CD14-positive monocyte (primary cell): ENCODE results near the gene CEND1. TPM values are rescaled to one million over a fixed set of nuclear protein-coding genes. Genes with fewer than 3 reads are reported as not detected.

ENCODE experiments used
- DNase-seq, 3 donors: peaks; one replicate each; pipeline ENCODE4 v3.0.0-alpha.2; 2011 to 2022
- H2AFZ ChIP-seq: 2 replicates; pipeline ENCODE4 v1.6.0; 2012; ENCODE audit warnings: mild to moderate bottlenecking, low read depth, low read length, inconsistent platforms; ENCODE audit not compliant: insufficient read depth, poor library complexity, severe bottlenecking
- H3K27ac ChIP-seq, 2 donors: 1 replicate in 1 of 2; 2 replicates in 1 of 2; pipeline ENCODE4 v1.5.1; 2012 to 2013; ENCODE audit warnings: low read length in 2 of 2, control low read depth in 1 of 2, inconsistent platforms in 1 of 2, low read depth in 1 of 2, mild to moderate bottlenecking in 1 of 2
- H3K27me3 ChIP-seq, 2 donors: one replicate each; pipeline versions ENCODE4 v1.6.0 to v1.6.1; 2011 to 2013; ENCODE audit warnings: low read length in 2 of 2; ENCODE audit not compliant: control insufficient read depth in 2 of 2, insufficient read depth in 2 of 2
- H3K36me3 ChIP-seq, 2 donors: replicated peaks in 1 of 2; 1 replicate in 1 of 2; 2 replicates in 1 of 2; pipeline versions ENCODE4 v1.5.1 to v1.6.1; 2012 to 2013; ENCODE audit warnings: low read length in 2 of 2, control low read depth in 1 of 2, inconsistent platforms in 1 of 2, mild to moderate bottlenecking in 1 of 2; ENCODE audit not compliant: insufficient read depth in 2 of 2, control insufficient read depth in 1 of 2
- H3K4me1 ChIP-seq, 2 donors: 1 replicate in 1 of 2; 2 replicates in 1 of 2; pipeline versions ENCODE4 v1.5.1 to v1.6.1; 2012 to 2013; ENCODE audit warnings: low read length in 2 of 2, control low read depth in 1 of 2, inconsistent platforms in 1 of 2, mild to moderate bottlenecking in 1 of 2, moderate library complexity in 1 of 2; ENCODE audit not compliant: insufficient read depth in 2 of 2, control insufficient read depth in 1 of 2
- H3K4me2 ChIP-seq: replicated peaks from 2 replicates; pipeline ENCODE3; 2012; ENCODE audit warnings: low read length, moderate library complexity, mild to moderate bottlenecking; ENCODE audit not compliant: poor library complexity, severe bottlenecking; ENCODE audit errors: extremely low read depth
- H3K4me3 ChIP-seq, 3 experiments: fragments of 200-600 bp in 1 of 3; sonication (generic) in 1 of 3; replicated peaks in 1 of 3; 1 replicate in 2 of 3; 2 replicates in 1 of 3; pipeline ENCODE4 v1.5.1; 2011 to 2013; ENCODE audit warnings: low read length in 3 of 3, mild to moderate bottlenecking in 3 of 3, control low read depth in 2 of 3, low read depth in 2 of 3, inconsistent platforms in 1 of 3, moderate library complexity in 1 of 3
- H3K79me2 ChIP-seq: 2 replicates; pipeline ENCODE4 v1.6.0; 2012; ENCODE audit warnings: mild to moderate bottlenecking, control low read depth, inconsistent platforms, low read length, moderate library complexity; ENCODE audit not compliant: insufficient read depth
- H3K9ac ChIP-seq: 2 replicates; pipeline ENCODE4 v1.6.0; 2017; ENCODE audit warnings: low read length, mild to moderate bottlenecking; ENCODE audit not compliant: insufficient read depth, poor library complexity, severe bottlenecking
- H3K9me3 ChIP-seq, 2 donors: replicated peaks in 1 of 2; 1 replicate in 1 of 2; 2 replicates in 1 of 2; pipeline versions ENCODE4 v1.5.1 to v1.6.1; 2012 to 2013; ENCODE audit warnings: low read length in 2 of 2, control low read depth in 1 of 2; ENCODE audit not compliant: control insufficient read depth in 1 of 2, insufficient read depth in 1 of 2
- H4K20me1 ChIP-seq: 2 replicates; pipeline ENCODE4 v1.6.0; 2012; ENCODE audit warnings: mild to moderate bottlenecking, low read length, control low read depth, moderate library complexity; ENCODE audit not compliant: insufficient read depth
- H3K27ac Mint-ChIP-seq, 7 donors: one replicate each; pipeline ENCODE4 v1.8.0; 2020; ENCODE audit warnings: mild to moderate bottlenecking in 7 of 7, mixed read lengths in 7 of 7, moderate library complexity in 6 of 7, inconsistent platforms in 2 of 7
- H3K27me3 Mint-ChIP-seq, 3 donors: one replicate each; pipeline ENCODE4 v1.8.0; 2021 to 2022; ENCODE audit warnings: low read depth in 3 of 3, mild to moderate bottlenecking in 3 of 3, mixed read lengths in 3 of 3, moderate library complexity in 3 of 3, inconsistent platforms in 1 of 3
- H3K36me3 Mint-ChIP-seq, 2 donors: one replicate each; pipeline ENCODE4 v1.8.0; 2020; ENCODE audit warnings: mixed read lengths in 2 of 2, inconsistent platforms in 1 of 2, mild to moderate bottlenecking in 1 of 2
- H3K4me1 Mint-ChIP-seq: one replicate; pipeline ENCODE4 v1.8.0; 2020; ENCODE audit warnings: mild to moderate bottlenecking, mixed read lengths
- H3K4me3 Mint-ChIP-seq, 2 donors: one replicate each; pipeline ENCODE4 v1.8.0; 2020; ENCODE audit warnings: mild to moderate bottlenecking in 2 of 2, mixed read lengths in 2 of 2, moderate library complexity in 1 of 2
- H3K9me3 Mint-ChIP-seq, 7 donors: one replicate each; pipeline ENCODE4 v1.8.0; 2020 to 2022; ENCODE audit warnings: mixed read lengths in 7 of 7, mild to moderate bottlenecking in 6 of 7, moderate library complexity in 6 of 7, inconsistent platforms in 2 of 7
- WGBS: methylation state at CpG from one replicate; pipeline ENCODE4 v1.1.5; 2013; ENCODE audit warnings: missing lambda C conversion rate; ENCODE audit not compliant: insufficient coverage; 5-methylcytosine and 5-hydroxymethylcytosine counted together
- intact Hi-C, 2 donors: fragments of 100-400 bp; cut with micrococcal nuclease; formaldehyde crosslinking; loops; one replicate each; pipeline versions ENCODE4 v1.15.0 to v1.15.1; 2023
- polyA plus RNA-seq, 3 donors: library from polyadenylated mRNA; depleted of rRNA in 1 of 3; unstranded in 2 of 3; stranded (reverse) in 1 of 3; fragments of 300-500 nt in 2 of 3; fragments of >200 nt in 1 of 3; fragmentation: Illumina TruSeq in 2 of 3; gene quantifications; 1 replicate in 2 of 3; 2 replicates in 1 of 3; pipeline ENCODE4 v1.2.3, GENCODE V29; 2012 to 2021
- TF ChIP-seq, protein P1 (sequence below): fragments of 200-600 bp; IDR thresholded peaks from one replicate; pipeline ENCODE4 v1.8.0; 2022; ENCODE audit warnings: antibody characterized with exemption, mild to moderate bottlenecking

The CEND1 gene
- polyA plus RNA-seq, 3 donors, result not detected

DNA sequence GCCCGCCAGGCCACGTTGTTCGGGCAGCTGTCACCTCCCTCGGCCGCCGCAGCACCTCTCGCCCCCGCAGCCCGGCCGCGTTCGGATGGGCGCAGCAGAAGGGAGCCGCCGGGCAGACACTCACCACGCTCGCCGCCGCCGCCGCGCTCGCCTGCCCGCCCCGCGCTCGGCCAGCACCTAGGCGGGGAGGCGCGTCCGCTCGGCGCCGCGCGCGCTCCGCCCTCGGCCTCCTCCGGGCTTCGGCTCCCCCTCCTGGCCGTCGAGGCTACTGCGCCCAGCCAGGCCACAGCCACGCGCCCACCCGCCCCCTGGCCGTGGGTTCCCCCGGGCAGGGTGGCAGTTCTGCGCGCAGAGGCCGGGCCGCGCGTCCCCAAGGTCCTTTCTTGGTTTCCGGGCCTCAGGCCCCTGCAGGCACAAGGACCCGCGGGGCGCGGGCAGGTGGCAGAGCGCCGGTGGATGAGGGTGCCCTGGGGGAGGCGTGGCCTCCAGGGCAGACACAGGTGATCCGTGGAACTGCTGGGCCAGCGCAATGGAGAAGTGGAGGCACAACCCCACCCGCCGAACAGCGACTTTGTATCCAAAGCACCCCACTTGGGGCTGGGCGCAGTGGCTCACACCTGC, 8.3 kb upstream of the CEND1 start, which contains the start of gene SLC25A22:
Gene SLC25A22, minus strand, starts transcription at position 189 of the 621 bp plus-strand sequence. CDS start 3,275 bp downstream, outside the sequence.
- peak within 1 kb of the TSS; percentile 54 to 85 (median 84) for H3K4me3 ChIP-seq
- peaks cover 9 to 31% of the 10 kb centered on the region in 2 donors for H3K36me3 Mint-ChIP-seq
- peak within 1 kb of the TSS; percentile 98 for H3K4me2 ChIP-seq
- peak within 1 kb of the TSS; percentile 80 to 94 for H3K4me3 Mint-ChIP-seq
- peak within 1 kb of the TSS; percentile 64 to 77 for H3K27ac ChIP-seq
- H3K27me3 ChIP-seq, result no peaks in the 10 kb centered on the region
- H3K9me3 ChIP-seq, result no peaks in the 10 kb centered on the region
- peaks cover 29 to 33% of the 10 kb centered on the region in 2 donors for H3K4me1 ChIP-seq
- H3K9ac ChIP-seq, result peak within 1 kb of the TSS; percentile 59
- H3K79me2 ChIP-seq, result peaks cover 15% of the 10 kb centered on the region
- peaks cover 18% of the 10 kb centered on the region for H3K4me1 Mint-ChIP-seq
- DNase-seq, result peak; percentile 70 to 78 (median 72)
- intact Hi-C loops, result loop anchor here in 1 of 2 donors (5.0 kb wide), 1 partner anchor 51 kb away; the partner anchor contains the start of gene TALDO1
- no peaks in the 10 kb centered on the region for H4K20me1 ChIP-seq
- H2AFZ ChIP-seq, result peak within 1 kb of the TSS; percentile 78
- 3% methylated on average over 66 of the region's 69 CpGs for WGBS
- no peaks in the 10 kb centered on the region for H3K27me3 Mint-ChIP-seq
- peaks cover 15 to 18% of the 10 kb centered on the region in 2 donors for H3K36me3 ChIP-seq
- H3K9me3 Mint-ChIP-seq, result peaks cover 0 to 3% (median 0%) of the 10 kb centered on the region in 7 donors
- TF ChIP-seq, protein P1, sequence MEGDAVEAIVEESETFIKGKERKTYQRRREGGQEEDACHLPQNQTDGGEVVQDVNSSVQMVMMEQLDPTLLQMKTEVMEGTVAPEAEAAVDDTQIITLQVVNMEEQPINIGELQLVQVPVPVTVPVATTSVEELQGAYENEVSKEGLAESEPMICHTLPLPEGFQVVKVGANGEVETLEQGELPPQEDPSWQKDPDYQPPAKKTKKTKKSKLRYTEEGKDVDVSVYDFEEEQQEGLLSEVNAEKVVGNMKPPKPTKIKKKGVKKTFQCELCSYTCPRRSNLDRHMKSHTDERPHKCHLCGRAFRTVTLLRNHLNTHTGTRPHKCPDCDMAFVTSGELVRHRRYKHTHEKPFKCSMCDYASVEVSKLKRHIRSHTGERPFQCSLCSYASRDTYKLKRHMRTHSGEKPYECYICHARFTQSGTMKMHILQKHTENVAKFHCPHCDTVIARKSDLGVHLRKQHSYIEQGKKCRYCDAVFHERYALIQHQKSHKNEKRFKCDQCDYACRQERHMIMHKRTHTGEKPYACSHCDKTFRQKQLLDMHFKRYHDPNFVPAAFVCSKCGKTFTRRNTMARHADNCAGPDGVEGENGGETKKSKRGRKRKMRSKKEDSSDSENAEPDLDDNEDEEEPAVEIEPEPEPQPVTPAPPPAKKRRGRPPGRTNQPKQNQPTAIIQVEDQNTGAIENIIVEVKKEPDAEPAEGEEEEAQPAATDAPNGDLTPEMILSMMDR, result peak; percentile 96
- H3K27ac Mint-ChIP-seq, result peak within 1 kb of the TSS; percentile 42 to 91 (median 87)

- TF ChIP-seq, protein P1, result no peak
- DNase-seq, result peak; percentile 30 to 69 (median 55)
- peaks cover 10 to 28% of the 10 kb centered on the region in 2 donors for H3K36me3 Mint-ChIP-seq
- peak overlapping the region; percentile 59 for H3K9ac ChIP-seq
- peak overlapping the region; percentile 64 to 77 for H3K27ac ChIP-seq
- peaks cover 12 to 17% of the 10 kb centered on the region in 2 donors for H3K36me3 ChIP-seq
- H3K27me3 Mint-ChIP-seq, result no peaks in the 10 kb centered on the region
- H3K4me1 Mint-ChIP-seq, result peaks cover 18% of the 10 kb centered on the region
- no peaks in the 10 kb centered on the region for H3K27me3 ChIP-seq
- H3K4me3 Mint-ChIP-seq, result peak overlapping the region; percentile 80 to 94
- H3K79me2 ChIP-seq, result peaks cover 15% of the 10 kb centered on the region
- no peaks in the 10 kb centered on the region for H3K9me3 ChIP-seq
- H4K20me1 ChIP-seq, result no peaks in the 10 kb centered on the region
- WGBS, result under 1% methylated on average over 54 of the region's 57 CpGs
- H3K27ac Mint-ChIP-seq, result peak overlapping the region; percentile 42 to 91 (median 87)
- peaks cover 29 to 33% of the 10 kb centered on the region in 2 donors for H3K4me1 ChIP-seq
- H3K4me2 ChIP-seq, result peak overlapping the region; percentile 98
- H2AFZ ChIP-seq, result peak overlapping the region; percentile 78
- intact Hi-C loops, result loop anchor here (2.0 to 5.0 kb wide), 2 partner anchors 21 to 50 kb away; partner anchors contain the start of genes GATD1 (in 2 of the 2) and TALDO1 (in 1 of the 2)
- peaks cover 0 to 3% (median 0%) of the 10 kb centered on the region in 7 donors for H3K9me3 Mint-ChIP-seq
- H3K4me3 ChIP-seq, result peak overlapping the region; percentile 54 to 85 (median 84)
Measured at GRCh38 chr11:797296-798092, 7.6 kb upstream of the CEND1 start.
